GM21360 (cell line): Measurements from ENCODE around the gene MYH7.
"Not testable (repeated sequence)": the region's sequence is repeated elsewhere in the genome, so short reads cannot be mapped to it uniquely, and the experiment has no call there.

ENCODE experiments used
- ATAC-seq: cut with Tn5 transposase; IDR thresholded peaks from one replicate; pipeline ENCODE4 v1.9.1; 2021; ENCODE audit warnings: mild to moderate bottlenecking, moderate library complexity; ENCODE audit not compliant: unreplicated experiment

Gene MYH7

GRCh38 chr14:23431486-23431885, 4.0 kb downstream of the MYH7 start:
- ATAC-seq: no peak

- no peak for ATAC-seq
Observed at GRCh38 chr14:23430723-23431085, 4.8 kb downstream of the MYH7 start.

GRCh38 chr14:23430016-23430722, 5.3 kb downstream of the MYH7 start:
- ATAC-seq: no peak

GRCh38 chr14:23428686-23429495, 6.6 kb downstream of the MYH7 start:
- no peak for ATAC-seq

GRCh38 chr14:23425798-23426197, 9.7 kb downstream of the MYH7 start:
- ATAC-seq: not testable (repeated sequence)

GRCh38 chr14:23425169-23425568, 10.3 kb downstream of the MYH7 start:
- no peak for ATAC-seq

- no peak for ATAC-seq
Observed at GRCh38 chr14:23423657-23424056, 11.8 kb downstream of the MYH7 start.

GRCh38 chr14:23421594-23421993, 13.9 kb downstream of the MYH7 start:
- ATAC-seq: no peak

GRCh38 chr14:23419646-23420045, 15.8 kb downstream of the MYH7 start:
- not testable (repeated sequence) for ATAC-seq

- no peak for ATAC-seq
Observed at GRCh38 chr14:23418021-23418420, 17.4 kb downstream of the MYH7 start.

- ATAC-seq: not testable (repeated sequence)
Observed at GRCh38 chr14:23417269-23417668, 18.2 kb downstream of the MYH7 start.

- ATAC-seq: no peak
Observed at GRCh38 chr14:23416801-23417200, 18.7 kb downstream of the MYH7 start.

- ATAC-seq: no peak
Observed at GRCh38 chr14:23415821-23416778, 19.4 kb downstream of the MYH7 start.

GRCh38 chr14:23414906-23415820, 20.3 kb downstream of the MYH7 start:
- ATAC-seq: no peak

- ATAC-seq: no peak
Observed at GRCh38 chr14:23414254-23414653, 21.2 kb downstream of the MYH7 start.

- no peak for ATAC-seq
Observed at GRCh38 chr14:23413681-23414080, 21.8 kb downstream of the MYH7 start.

- ATAC-seq: no peak
Observed at GRCh38 chr14:23411563-23412525, 23.6 kb downstream of the MYH7 start.

GRCh38 chr14:23409966-23410635, 25.4 kb downstream of the MYH7 start:
- no peak for ATAC-seq
